ENCODE results near the gene LIME1. TPM values are rescaled to one million over a fixed set of nuclear protein-coding genes. Genes with fewer than 3 reads are reported as not detected.

The LIME1 gene
- total RNA-seq, 1 experiment from 2014 or later, result 13.5 TPM

DNA sequence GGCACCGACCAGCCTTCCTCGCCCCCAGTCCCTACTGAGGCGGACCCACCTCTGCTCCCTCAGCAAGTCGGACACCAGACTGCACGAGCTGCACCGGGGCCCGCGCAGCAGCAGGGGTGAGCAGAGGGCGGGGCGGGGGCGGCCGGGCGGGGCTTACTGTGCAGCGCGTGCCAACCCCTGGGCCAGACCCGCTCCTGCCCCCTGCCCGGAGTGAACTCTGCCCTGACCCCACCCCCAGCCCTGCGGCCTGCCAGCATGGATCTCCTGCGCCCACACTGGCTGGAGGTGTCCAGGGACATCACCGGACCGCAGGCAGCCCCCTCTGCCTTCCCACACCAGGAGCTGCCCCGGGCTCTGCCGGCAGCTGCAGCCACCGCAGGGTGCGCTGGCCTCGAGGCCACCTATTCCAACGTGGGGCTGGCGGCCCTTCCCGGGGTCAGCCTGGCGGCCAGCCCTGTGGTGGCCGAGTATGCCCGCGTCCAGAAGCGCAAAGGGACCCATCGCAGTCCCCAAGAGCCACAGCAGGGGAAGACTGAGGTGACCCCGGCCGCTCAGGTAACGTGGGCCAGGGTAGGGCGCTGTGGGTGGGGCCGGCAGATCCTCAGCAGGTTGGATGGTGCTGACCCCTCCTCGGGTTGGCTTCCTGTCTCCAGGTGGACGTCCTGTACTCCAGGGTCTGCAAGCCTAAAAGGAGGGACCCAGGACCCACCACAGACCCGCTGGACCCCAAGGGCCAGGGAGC, 1.7 kb downstream of the LIME1 start:
- Histone ChIP-seq H3K56ac (ENCODE audit: insufficient read length, low read depth, low read length) (no peak overlapping the region), H2BK20ac (ENCODE audit: low read depth, low read length, poor library complexity, severe bottlenecking) (no peak overlapping the region), H3K18ac (ENCODE audit: insufficient read length, low read depth, low read length) (no peak overlapping the region), H3T11ph (ENCODE audit: low read length) (no peak overlapping the region), H2AK5ac (ENCODE audit: insufficient read length, low read length) (no peak overlapping the region), H2BK12ac (ENCODE audit: insufficient read length, low read depth, low read length) (no peak overlapping the region), H2AFZ (ENCODE audit: low read length) (no peak overlapping the region), H4K20me1 (ENCODE audit: control insufficient read depth, insufficient read depth, insufficient read length) (no peaks in the 10 kb centered on the region), H3K14ac (ENCODE audit: insufficient read depth, low read length) (no peak overlapping the region), H2BK5ac (ENCODE audit: insufficient read length, low read length) (no peak overlapping the region), H3K9me3 (ENCODE audit: control insufficient read depth, low read depth, low read length) (no peaks in the 10 kb centered on the region), H3K4me1 (ENCODE audit: insufficient read depth, low read length) (no peaks in the 10 kb centered on the region), H3K4ac (ENCODE audit: low read depth, low read length) (no peak overlapping the region), H3K23ac (ENCODE audit: insufficient read length, low read depth, low read length) (no peak overlapping the region), H3K27ac (ENCODE audit: insufficient read length, low read depth, low read length) (no peak overlapping the region), H3K23me2 (ENCODE audit: insufficient read length, low read depth, low read length, poor library complexity, severe bottlenecking) (peaks cover 9% of the 10 kb centered on the region), H2BK15ac (ENCODE audit: low read depth, low read length) (no peak overlapping the region), H4K8ac (replicated peaks; ENCODE audit: insufficient read length, low read depth, low read length) (no peak overlapping the region), H3K79me2 (ENCODE audit: insufficient read depth, low read length) (no peaks in the 10 kb centered on the region), H4K91ac (ENCODE audit: insufficient read length, low read depth, low read length) (no peak overlapping the region), H2BK120ac (ENCODE audit: low read depth, low read length, poor library complexity, severe bottlenecking) (no peak overlapping the region), H3K79me1 (ENCODE audit: insufficient read depth, low read depth, low read length, poor library complexity, severe bottlenecking) (no peaks in the 10 kb centered on the region), H3K27me3 (ENCODE audit: insufficient read depth, low read length) (no peaks in the 10 kb centered on the region), H3K4me2 (ENCODE audit: insufficient read depth, insufficient read length, low read length) (peak overlapping the region; percentile 37), H3K9ac (ENCODE audit: extremely low read depth, insufficient read length, low read length) (no peak overlapping the region), H4K5ac (ENCODE audit: insufficient read length, low read depth, low read length) (no peak overlapping the region)
- WGBS (ENCODE audit: extremely low coverage, insufficient read length, low lambda C conversion rate), result no CpG with 5 or more reads among the region's 43 CpGs
- TF ChIP-seq CTCF (conservative IDR thresholded peaks at IDR 0.05), result no peak
- H3K36me3 Mint-ChIP-seq (ENCODE audit: insufficient read depth in 1 of 3, low read depth in 3 of 3), result peaks cover 10 to 18% (median 10%) of the 10 kb centered on the region in 3 experiments; a peak in 6 of 7 replicates
- peaks cover 0 to 2% of the 10 kb centered on the region in 2 experiments; a peak in 1 of 4 replicates for H3K4me1 Mint-ChIP-seq
- H3K4me3 Mint-ChIP-seq, result peak overlapping the region in 1 of 2 experiments; percentile 17; a peak in 1 of 5 replicates
- H3K27me3 Mint-ChIP-seq (ENCODE audit: low read depth), result no peaks in the 10 kb centered on the region; the same call in 1 of the 2 replicates
- DNase-seq, result peak; percentile 54
- H3K9me3 Mint-ChIP-seq, result no peaks in the 10 kb centered on the region
- H3K27ac Mint-ChIP-seq, result no peak overlapping the region
